ENCODE results near the gene PRSS1. TPM values are rescaled to one million over a fixed set of nuclear protein-coding genes. Genes with fewer than 3 reads are reported as not detected.
"Not testable (repeated sequence)": the region's sequence is repeated elsewhere in the genome, so short reads cannot be mapped to it uniquely, and the experiment has no call there.

PRSS1 gene
- total RNA-seq, 4 donors from 2014 or later = 1.7 to 51.3 (median 4.8) TPM

- no peak for DNase-seq (ENCODE audit: low spot score in 2 of 2)
- no peaks in the 10 kb centered on the region for H3K36me3 ChIP-seq
- H3K27me3 ChIP-seq = no peaks in the 10 kb centered on the region
- WGBS, 2 donors = 81 to 82% methylated on average over 10 of the region's 10 CpGs
- no peaks in the 10 kb centered on the region for H3K9me3 ChIP-seq
- H3K27ac ChIP-seq = no peak overlapping the region
- no peak for TF ChIP-seq EP300 (IDR thresholded peaks at IDR 0.05)
- TF ChIP-seq CTCF (IDR thresholded peaks at IDR 0.05) = no peak
- TF ChIP-seq POLR2A (IDR thresholded peaks at IDR 0.05) = no peak
- H3K4me1 ChIP-seq = no peaks in the 10 kb centered on the region
- no peak overlapping the region for H3K4me3 ChIP-seq
Observed at GRCh38 chr7:142754681-142755575, 5.7 kb downstream of the PRSS1 start.

- H3K27me3 ChIP-seq; DNase-seq (ENCODE audit: low spot score in 2 of 2); H3K9me3 ChIP-seq; H3K4me1 ChIP-seq; H3K27ac ChIP-seq; H3K36me3 ChIP-seq; H3K4me3 ChIP-seq: not testable (repeated sequence)
- 55 to 64% methylated on average over 3 of the region's 3 CpGs for WGBS, 2 donors
Observed at GRCh38 chr7:142758312-142758711, 9.0 kb downstream of the PRSS1 start.

- H3K36me3 ChIP-seq = no peaks in the 10 kb centered on the region
- no peaks in the 10 kb centered on the region for H3K4me1 ChIP-seq
- no peaks in the 10 kb centered on the region for H3K9me3 ChIP-seq
- TF ChIP-seq EP300 (IDR thresholded peaks at IDR 0.05) (no peak), CTCF (IDR thresholded peaks at IDR 0.05) (no peak), POLR2A (IDR thresholded peaks at IDR 0.05) (no peak)
- DNase-seq (ENCODE audit: low spot score in 2 of 2) = no peak
- 87 to 95% methylated on average over 1 of the region's 1 CpG for WGBS, 2 donors
- H3K27me3 ChIP-seq = no peaks in the 10 kb centered on the region
- H3K27ac ChIP-seq = no peak overlapping the region
- H3K4me3 ChIP-seq = no peak overlapping the region
Observed at GRCh38 chr7:142759433-142759832, 10.2 kb downstream of the PRSS1 start.

- no peak overlapping the region for H3K27ac ChIP-seq
- no peaks in the 10 kb centered on the region for H3K27me3 ChIP-seq
- no peak for DNase-seq (ENCODE audit: low spot score in 2 of 2)
- no peaks in the 10 kb centered on the region for H3K36me3 ChIP-seq
- 84 to 85% methylated on average over 5 of the region's 5 CpGs for WGBS, 2 donors
- TF ChIP-seq CTCF (IDR thresholded peaks at IDR 0.05) = no peak
- TF ChIP-seq EP300 (IDR thresholded peaks at IDR 0.05) = no peak
- no peak for TF ChIP-seq POLR2A (IDR thresholded peaks at IDR 0.05)
- H3K9me3 ChIP-seq = no peaks in the 10 kb centered on the region
- no peak overlapping the region for H3K4me3 ChIP-seq
- H3K4me1 ChIP-seq = no peaks in the 10 kb centered on the region
Observed at GRCh38 chr7:142760071-142760642, 10.9 kb downstream of the PRSS1 start.

- H3K36me3 ChIP-seq; H3K27me3 ChIP-seq; H3K4me3 ChIP-seq; H3K9me3 ChIP-seq; H3K27ac ChIP-seq; DNase-seq (ENCODE audit: low spot score in 2 of 2); H3K4me1 ChIP-seq: not testable (repeated sequence)
- 55 to 83% methylated on average over 2 of the region's 2 CpGs for WGBS, 2 donors
Observed at GRCh38 chr7:142761606-142762005, 12.3 kb downstream of the PRSS1 start.

GRCh38 chr7:142762104-142762503 lies 12.8 kb downstream of the PRSS1 start:
- no peak overlapping the region for H3K27ac ChIP-seq
- no peak for DNase-seq (ENCODE audit: low spot score in 2 of 2)
- no peak for TF ChIP-seq EP300 (IDR thresholded peaks at IDR 0.05)
- no peak for TF ChIP-seq POLR2A (IDR thresholded peaks at IDR 0.05)
- no peak for TF ChIP-seq CTCF (IDR thresholded peaks at IDR 0.05)

More at GRCh38 chr7:142762104-142762503, 12.8 kb downstream of the PRSS1 start:
- Histone ChIP-seq H3K9me3 (no peaks in the 10 kb centered on the region), H3K36me3 (no peaks in the 10 kb centered on the region), H3K4me3 (no peak overlapping the region), H3K4me1 (no peaks in the 10 kb centered on the region), H3K27me3 (no peaks in the 10 kb centered on the region)
- WGBS, 2 donors = 84 to 100% methylated on average over 1 of the region's 1 CpG

All from tibial nerve (tissue), 4 donors.